Psoas muscle (tissue), 8 donors: ENCODE data around the gene GPR176. TPM values are rescaled to one million over a fixed set of nuclear protein-coding genes. Genes with fewer than 3 reads are reported as not detected.
"Not testable (repeated sequence)": the region's sequence is repeated elsewhere in the genome, so short reads cannot be mapped to it uniquely, and the experiment has no call there.

ENCODE experiments used
- ATAC-seq, 4 donors: fragments of 200-7000 bp; cut with Tn5 transposase; one replicate each; pipeline ENCODE4 v1.9.1; 2020; ENCODE audit warnings: moderate library complexity in 3 of 4, mild to moderate bottlenecking in 2 of 4
- DNase-seq, 2 donors: peaks; one replicate each; pipeline ENCODE4 v3.0.0-alpha.2; 2020
- H3K27ac ChIP-seq: fragments of 200-600 bp; one replicate; pipeline ENCODE4 v1.8.0; 2022
- H3K27me3 ChIP-seq, 3 donors: fragments of 200-600 bp in 1 of 3; one replicate each; pipeline versions ENCODE4 v1.6.1 to v1.8.0; 2013 to 2022; ENCODE audit warnings: low read length in 2 of 3, mild to moderate bottlenecking in 2 of 3, moderate library complexity in 1 of 3; ENCODE audit not compliant: insufficient read depth in 3 of 3
- H3K36me3 ChIP-seq, 2 donors: fragments of 200-600 bp in 1 of 2; one replicate each; pipeline versions ENCODE4 v1.6.1 to v1.8.0; 2013 to 2022; ENCODE audit warnings: low read depth in 1 of 2, mild to moderate bottlenecking in 1 of 2, moderate library complexity in 1 of 2; ENCODE audit not compliant: insufficient read depth in 1 of 2
- H3K4me1 ChIP-seq: fragments of 200-600 bp; one replicate; pipeline ENCODE4 v1.8.0; 2022
- H3K4me3 ChIP-seq: fragments of 200-600 bp; one replicate; pipeline ENCODE4 v1.8.0; 2022; ENCODE audit warnings: mild to moderate bottlenecking
- H3K9me3 ChIP-seq: fragments of 200-600 bp; one replicate; pipeline ENCODE4 v1.8.0; 2022
- CTCF ChIP-seq: fragments of 200-600 bp; IDR thresholded peaks from one replicate; pipeline ENCODE4 v1.8.0; 2022; ENCODE audit warnings: antibody characterized with exemption
- WGBS, 3 donors: extraction: QIAGEN DNeasy Blood & Tissue Kit; methylation state at CpG; one replicate each; pipeline versions ENCODE4 v1.1.6 to v1.1.7; 2013; 5-methylcytosine and 5-hydroxymethylcytosine counted together
- intact Hi-C, 2 donors: fragments of 100-400 bp; cut with DNase I; formaldehyde crosslinking; loops; one replicate each; pipeline versions ENCODE4 v1.11.0 to v1.14.2; 2022
- polyA plus RNA-seq, 3 donors: library from polyadenylated mRNA; stranded (reverse); fragments of 200-250 nt; gene quantifications; one replicate each; pipeline ENCODE4 v1.2.3, GENCODE V29; 2013
- total RNA-seq, 4 donors: library from RNA; stranded (reverse); fragmentation: NEBNext Ultra II Directional in 2 of 4; extraction: Animal tissue kit (Norgen Biotek cat#: 25700) in 2 of 4; gene quantifications; one replicate each; pipeline versions ENCODE4 v1.2.1 to v1.2.4, GENCODE V29; 2021 to 2023
- donor health status: healthy with polysubstance abuse.
- donor health status: DM: no; HTN: no; CAD: no; lungs with moderate emphysema.
- donor health status: Bipolar disorder and iron deficiency.
- donor health status: healthy.
- donor health status: DM: yes; HTN: yes; CAD: no.
- donor health status: DM: no; HTN: no; CAD: no.
- donor health status: DM: no; HTN: no; CAD: no.
- donor health status: DM: yes; HTN: yes; CAD: no.

GPR176 gene
- total and polyA plus RNA-seq, 7 donors, result 0.30 to 1.3 (median 0.83) TPM

- Histone ChIP-seq H3K4me3 (no peak overlapping the region), H3K27ac (no peak overlapping the region), H3K9me3 (no peaks in the 10 kb centered on the region), H3K36me3 (no peaks in the 10 kb centered on the region), H3K27me3 (no peaks in the 10 kb centered on the region), H3K4me1 (no peaks in the 10 kb centered on the region)
- ATAC-seq (no peak), DNase-seq (no peak)
- TF ChIP-seq CTCF, result no peak
- intact Hi-C loops, result no loop called here
- 70 to 73% (median 72%) methylated on average over 1 of the region's 1 CpG for WGBS, 3 donors
Observed at GRCh38 chr15:39896846-39897245, 23.2 kb downstream of the GPR176 start.

GRCh38 chr15:39896101-39896500 lies 24.0 kb downstream of the GPR176 start:
- DNase-seq (no peak), ATAC-seq (no peak)
- Histone ChIP-seq H3K36me3 (no peaks in the 10 kb centered on the region), H3K27me3 (no peaks in the 10 kb centered on the region), H3K9me3 (no peaks in the 10 kb centered on the region), H3K27ac (no peak overlapping the region), H3K4me1 (no peaks in the 10 kb centered on the region), H3K4me3 (no peak overlapping the region)
- TF ChIP-seq CTCF, result no peak
- intact Hi-C loops, result no loop called here
- WGBS, 3 donors, result 94 to 100% (median 100%) methylated on average over 1 of the region's 1 CpG

GRCh38 chr15:39893051-39893450 lies 27.0 kb downstream of the GPR176 start:
- H3K27me3 ChIP-seq, ATAC-seq, H3K4me1 ChIP-seq, H3K27ac ChIP-seq, DNase-seq, H3K9me3 ChIP-seq, intact Hi-C loops, H3K36me3 ChIP-seq, H3K4me3 ChIP-seq: not testable (repeated sequence)
- 68 to 89% (median 76%) methylated on average over 2 to 3 of the region's 4 CpGs for WGBS, 3 donors

- no peak for TF ChIP-seq CTCF
- no peak for ATAC-seq
- H3K4me1 ChIP-seq, result no peaks in the 10 kb centered on the region
- no peak overlapping the region for H3K4me3 ChIP-seq
- DNase-seq, result no peak
- no peaks in the 10 kb centered on the region for H3K27me3 ChIP-seq
- H3K36me3 ChIP-seq, result no peaks in the 10 kb centered on the region
- H3K9me3 ChIP-seq, result no peaks in the 10 kb centered on the region
- WGBS, 3 donors, result 88 to 93% (median 90%) methylated on average over 5 of the region's 5 CpGs
- no peak overlapping the region for H3K27ac ChIP-seq
- intact Hi-C loops, result no loop called here
Observed at GRCh38 chr15:39892418-39892817, 27.6 kb downstream of the GPR176 start.

- Histone ChIP-seq H3K9me3 (no peaks in the 10 kb centered on the region), H3K4me3 (no peak overlapping the region), H3K27me3 (no peaks in the 10 kb centered on the region), H3K36me3 (no peaks in the 10 kb centered on the region), H3K27ac (no peak overlapping the region), H3K4me1 (no peaks in the 10 kb centered on the region)
- ATAC-seq, result no peak
- intact Hi-C loops, result no loop called here
- no peak for DNase-seq
- TF ChIP-seq CTCF, result no peak
Observed at GRCh38 chr15:39890621-39891020, 29.4 kb downstream of the GPR176 start.
